ENCODE data around the gene ICA1.

Gene ICA1

DNA sequence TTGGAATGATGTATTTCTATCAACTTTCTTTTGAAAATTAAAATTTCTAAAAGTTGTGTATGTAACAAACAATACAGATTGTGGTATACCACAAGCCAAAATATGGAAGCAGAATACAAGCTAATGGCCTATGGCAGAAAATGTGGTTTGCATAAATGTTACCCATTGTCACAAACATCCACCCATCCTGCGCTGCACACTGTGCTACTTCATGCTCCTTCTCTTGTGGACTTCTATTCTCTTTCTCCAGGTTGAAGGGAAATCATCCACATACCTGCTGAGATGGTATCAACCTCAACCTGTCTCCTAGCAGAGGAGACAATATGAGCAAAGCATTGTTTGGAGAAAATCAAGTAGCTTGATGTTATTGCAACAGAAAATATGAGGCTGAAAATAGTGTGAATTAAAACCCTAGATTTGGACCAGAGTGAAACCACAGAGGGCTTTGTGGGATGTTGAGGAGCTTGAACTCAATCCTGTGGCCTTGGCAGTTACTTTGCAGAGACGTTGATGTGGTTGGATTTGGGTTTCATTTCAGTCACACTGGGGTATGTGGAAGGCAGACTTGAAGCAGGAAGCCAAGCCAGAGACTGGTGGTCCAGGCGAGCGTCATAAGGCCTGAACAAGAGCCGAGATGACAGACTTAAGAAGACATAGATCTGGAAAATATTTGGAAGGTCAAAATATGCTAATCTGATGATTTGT, 63.8 kb downstream of the ICA1 start:
- DNase-seq = no peak

DNA sequence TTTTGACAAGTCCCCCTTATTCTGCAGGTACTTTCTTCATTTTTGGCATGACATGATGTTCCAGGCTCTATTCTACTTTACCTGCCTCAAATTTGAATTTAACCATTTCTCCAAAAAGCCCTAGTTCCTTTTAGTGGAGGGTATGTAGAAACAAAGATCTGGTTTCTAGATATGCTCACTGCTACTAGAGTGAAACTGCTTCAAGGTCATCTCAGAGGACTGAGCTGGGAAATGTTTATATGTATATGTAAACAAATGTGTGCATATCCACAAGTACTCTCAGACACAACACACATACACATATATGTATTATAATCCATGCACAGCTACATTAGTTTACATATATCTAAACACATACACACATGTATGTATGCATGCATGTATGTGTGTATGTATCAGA, 69.1 kb downstream of the ICA1 start:
- DNase-seq = no peak

DNA sequence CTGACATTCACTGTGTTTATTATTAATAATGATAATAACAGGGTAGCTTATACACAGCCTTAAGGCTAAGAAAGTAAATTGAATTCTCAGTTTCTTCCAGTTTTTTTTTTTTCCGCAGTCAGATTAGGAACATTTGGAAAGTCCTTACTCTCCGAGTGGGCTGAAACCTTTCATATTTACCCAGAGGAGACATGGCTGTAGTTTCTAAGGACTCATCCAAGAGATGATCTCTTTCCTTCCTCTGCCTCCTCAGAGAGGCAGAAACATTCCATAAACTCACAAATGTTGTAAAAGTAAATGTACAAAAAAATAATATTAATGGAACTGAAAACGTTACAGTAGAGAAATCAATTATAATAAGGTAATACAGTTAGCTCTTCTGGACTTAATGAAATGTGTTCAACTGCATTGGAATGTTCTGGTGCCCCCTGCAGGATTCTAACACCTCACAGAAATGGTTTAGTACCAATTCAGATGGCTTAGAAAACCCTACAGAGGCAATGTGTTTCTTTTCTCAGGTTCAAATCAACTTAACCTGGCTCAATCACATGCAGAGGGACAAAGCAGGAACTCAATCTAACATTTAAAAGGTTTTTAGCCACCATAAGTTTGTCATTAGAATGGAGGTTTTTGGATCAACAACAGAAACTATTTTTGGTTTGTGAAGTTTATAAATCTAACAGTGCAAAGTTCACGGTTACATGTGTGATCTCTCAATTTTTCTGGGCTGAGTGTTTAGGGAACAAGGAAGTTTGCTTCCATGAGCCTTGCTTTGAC, 71.7 kb downstream of the ICA1 start:
- peak; percentile 13 for DNase-seq

DNA sequence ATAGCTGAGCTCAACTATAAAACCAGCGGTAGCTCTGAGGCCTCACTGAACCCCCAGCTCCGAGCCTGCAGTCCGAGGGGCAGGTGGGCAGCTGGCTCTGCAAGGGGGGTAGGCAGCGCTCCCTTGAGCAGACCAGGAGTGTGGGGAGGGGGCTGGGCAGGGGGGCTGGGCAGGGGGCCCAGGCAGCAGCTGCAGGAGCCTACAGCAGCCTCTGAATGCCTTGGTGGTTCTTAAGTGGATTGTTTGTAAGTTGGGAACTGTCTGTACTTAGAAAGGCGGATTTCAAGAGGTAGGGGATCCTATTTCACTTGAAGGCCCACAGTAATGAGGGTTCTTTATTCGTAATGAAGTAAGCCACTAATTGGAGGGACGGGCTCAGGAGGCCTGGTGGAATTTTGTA, 72.3 kb downstream of the ICA1 start:
- peak; percentile 9 for DNase-seq

DNA sequence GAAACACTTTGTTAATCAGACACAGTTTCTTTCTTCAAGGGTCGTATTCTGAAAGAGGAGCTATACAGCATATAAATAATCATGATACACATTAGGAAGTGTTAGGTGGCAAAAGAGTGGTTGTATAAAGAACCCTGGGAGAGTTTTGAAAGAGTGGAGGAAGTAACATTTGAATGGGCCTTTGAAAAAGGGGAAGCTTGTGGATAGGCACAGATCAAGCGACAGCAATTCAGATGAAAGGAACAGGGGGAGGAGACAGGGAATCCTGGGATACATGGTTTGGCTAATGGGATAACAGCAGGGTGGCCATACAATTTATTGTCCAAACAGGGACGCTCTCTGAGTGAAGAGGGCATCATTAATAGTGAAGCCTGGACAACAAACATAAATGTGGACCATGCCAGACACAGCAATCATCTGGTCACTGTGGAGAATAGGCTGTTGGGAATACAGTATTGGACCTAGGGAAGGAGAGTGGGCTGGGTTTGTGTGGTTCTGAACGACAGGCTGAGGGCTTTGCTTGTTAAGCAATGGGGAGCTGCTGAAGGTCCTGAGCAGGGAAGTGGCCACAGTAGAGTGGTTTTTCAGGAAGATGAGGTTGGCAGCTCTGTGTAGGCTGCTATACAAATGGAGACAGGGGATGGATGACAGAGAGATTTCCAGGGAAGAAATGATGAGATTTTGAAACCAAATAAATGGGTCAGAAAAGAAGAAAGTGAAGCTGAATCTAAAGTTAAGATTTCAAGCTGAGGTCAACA, 75.9 kb downstream of the ICA1 start:
- no peak for DNase-seq

DNA sequence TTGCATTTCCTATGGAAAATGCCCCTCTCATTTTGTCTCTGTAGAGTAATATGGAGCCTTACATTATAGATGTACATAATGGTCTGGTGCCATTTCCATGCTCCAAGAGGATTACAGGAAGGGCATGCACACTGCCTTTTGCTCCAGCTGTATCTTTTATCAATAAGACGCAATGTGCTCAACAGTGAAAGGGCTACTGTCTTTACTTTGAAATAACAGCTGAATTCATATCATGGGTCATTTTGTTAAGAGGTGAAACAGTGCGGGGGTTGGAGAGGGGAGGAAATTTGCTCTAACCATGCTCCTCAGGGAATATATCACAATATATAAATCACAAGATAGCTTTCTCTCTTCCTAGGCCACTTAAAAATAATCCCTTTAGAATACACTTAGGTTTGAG, 77.7 kb downstream of the ICA1 start:
- DNase-seq = no peak

DNA sequence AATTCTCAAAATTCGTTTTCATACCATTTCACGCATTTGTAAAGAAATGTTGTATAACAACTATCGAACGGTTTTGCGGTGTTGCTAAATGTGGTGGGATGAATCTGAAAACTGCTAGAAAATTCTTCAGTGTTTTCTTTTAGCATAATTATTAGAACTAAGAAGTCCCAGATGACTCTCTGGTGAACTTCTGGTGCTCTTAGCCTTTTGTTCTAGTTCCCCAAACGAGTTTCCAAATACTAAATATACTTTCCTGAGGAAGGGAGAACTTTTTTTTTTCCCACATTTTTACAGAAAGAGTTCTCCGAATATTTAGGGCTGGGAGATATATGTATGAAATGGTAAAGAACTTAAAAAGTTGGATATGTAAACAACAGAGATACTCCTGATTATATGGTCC, 82.5 kb downstream of the ICA1 start:
- no peak for DNase-seq

DNA sequence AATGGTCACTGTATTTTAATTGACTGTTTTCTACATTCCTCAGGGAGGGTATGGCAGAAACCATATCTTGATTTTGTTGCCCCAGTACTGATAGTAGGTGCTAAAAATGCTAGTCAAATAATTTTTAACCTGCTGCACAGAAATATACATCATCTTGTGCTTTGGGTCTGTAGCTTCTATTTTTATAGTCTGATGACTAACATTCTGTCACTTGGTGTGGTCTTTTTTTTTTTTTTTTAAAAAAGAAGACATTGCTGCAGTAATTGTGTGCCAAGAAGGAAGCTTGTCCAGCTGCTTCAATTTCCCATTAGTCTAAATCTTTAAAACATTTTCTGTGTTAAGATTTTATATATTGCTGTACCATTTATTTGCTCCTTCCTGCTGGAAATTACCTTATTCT, 83.6 kb downstream of the ICA1 start:
- DNase-seq = no peak

DNA sequence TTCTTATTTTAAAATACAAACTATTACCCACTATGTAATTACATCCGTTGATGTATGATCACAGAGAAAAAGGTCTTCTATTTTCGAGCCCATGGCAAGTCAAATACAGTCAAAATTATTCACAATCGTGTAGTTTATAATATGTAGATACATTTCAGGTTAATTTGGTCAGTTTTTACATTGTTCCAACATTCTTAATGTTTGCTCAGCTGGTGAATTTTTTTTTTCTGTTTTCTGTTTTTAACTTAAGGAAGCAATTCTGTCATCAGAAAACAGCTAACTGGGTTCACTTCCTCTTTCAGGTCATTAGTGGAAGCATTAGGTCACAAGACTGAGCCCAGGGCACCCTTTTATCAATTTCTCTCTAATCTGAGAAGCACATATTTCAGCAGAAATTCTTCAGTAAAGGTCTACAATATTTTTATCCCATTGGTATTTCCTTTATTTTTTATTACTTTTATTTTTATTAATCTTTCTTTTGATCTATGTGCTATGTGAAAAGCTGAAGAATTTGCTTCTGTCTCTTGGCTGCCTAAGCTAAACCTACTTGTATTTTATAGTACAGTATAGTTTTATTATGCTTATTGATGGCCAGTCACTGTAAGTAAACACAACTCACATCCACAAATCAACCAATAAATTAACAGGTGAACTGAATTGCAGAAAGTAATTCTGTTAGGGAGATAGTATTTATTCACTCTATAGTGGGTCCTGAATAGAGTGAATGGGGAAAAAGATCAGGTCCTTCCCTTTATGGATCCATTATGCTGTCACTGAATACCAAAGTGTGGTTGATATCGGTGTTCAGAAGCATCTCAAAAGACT, 84.6 kb downstream of the ICA1 start:
- DNase-seq = no peak

DNA sequence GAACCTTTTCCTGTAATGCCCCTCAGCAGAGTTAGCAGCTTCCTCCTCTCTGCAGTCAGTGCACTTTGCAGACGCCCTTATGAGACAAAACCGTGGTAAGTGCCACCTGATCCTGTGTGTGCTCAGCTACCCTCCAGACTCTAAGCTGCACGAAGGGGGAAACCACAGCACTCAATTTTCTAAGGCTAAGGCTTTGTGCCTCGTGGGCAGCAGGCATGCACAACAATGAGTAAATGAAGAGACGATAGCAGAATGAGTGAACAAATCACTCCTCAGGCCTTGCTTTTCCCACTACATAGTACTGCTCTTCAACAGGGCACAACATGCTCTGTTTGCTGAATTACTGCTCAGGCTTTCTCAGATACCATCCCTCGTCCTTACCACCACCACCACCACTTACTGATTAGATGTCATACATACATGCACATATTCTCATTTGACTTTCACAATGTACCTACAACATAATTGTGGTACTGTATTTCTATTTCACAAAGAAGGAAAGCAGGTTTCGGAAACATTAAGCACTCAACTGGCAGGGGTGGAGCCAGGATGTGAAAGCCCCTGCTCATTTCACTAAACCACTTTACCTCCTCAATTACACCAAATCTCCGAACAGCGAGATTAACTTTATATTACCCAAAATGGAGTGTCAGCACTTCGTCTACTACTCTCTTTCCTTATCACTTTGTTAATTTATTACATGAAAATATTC, 85.4 kb downstream of the ICA1 start:
- DNase-seq = peak; percentile 28

DNA sequence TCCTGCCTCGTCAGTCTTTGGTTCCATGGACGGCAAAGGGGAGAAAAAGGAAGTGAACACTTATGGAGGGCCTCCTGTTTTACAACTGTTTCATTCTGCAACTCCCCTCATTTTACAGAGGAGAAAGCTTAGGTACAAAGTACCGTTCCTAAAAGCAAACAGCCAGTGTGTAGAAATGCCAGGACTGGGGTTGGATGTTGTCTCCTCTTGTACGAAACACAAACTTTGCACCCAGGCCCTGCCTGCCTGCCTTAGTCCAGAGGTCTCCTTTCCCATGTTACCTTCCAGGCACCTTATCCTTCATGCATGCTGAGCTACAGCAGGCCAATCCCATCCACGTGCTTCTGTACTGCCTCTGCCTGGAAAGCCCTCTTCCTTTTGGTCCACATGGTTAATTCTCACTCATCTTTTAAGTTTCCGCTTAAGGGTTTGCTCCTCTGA, 86.0 kb downstream of the ICA1 start:
- DNase-seq = no peak

DNA sequence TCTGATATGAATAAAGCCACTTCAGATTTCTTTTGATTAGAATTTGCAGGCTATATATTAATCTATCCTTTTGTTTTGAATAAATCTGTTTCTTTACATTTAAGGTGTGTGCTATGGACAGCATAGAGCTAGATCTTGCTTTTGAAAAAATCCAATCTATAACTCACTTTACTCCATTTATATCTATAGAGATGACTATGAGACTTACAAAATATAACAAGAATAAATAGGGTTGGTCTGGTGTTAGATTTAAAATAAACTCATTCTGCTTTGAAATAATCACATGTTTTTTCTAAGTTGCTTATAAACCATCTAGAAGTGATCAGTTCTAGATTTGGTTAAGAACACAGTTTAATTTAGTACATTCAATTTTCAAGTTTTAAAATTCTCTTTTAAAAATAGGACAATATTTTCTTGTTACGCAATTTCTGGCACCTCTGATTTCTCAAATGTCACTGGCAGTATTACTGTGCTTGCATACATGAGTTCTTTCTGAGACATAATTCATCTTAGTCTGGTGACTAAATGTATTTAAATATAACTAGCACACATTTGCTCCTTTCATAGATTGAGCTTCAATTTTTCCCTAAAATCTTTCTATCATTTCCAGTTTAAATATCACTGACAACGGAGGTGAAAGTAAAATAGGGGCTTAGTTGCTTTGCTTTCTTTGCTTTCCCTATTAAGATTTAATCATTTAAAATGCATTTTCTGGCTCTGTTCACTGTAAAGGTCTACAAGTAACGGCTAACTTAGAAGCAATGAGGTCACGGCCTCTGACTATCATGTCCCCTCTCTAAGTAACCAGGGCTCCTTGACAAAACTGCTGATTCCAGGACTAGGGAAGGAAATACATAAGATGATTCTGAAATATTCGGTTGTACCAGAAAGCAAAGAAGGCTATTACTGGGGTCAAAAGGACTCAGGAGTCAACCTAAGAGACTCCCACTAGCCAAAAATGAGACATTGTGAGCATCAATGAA, 89.3 kb downstream of the ICA1 start:
- no peak for DNase-seq

DNA sequence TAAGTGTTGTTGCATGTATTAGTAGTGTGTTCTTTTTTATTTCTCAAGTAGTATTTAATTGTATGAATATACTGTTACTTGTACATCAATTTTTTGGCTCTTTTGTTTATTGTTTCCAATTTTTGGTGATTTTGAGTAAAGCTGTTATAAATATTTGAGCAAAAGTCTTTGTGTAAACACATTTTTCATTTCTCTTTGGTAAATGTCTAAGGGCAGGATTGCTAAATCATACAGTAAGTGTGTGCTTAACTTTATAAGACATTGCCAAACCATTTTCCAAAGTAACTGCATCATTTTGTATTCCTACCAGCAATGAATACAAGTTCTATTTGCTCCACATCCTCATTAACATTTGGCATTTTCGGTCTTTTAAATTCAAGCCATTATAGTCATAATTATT, 92.8 kb downstream of the ICA1 start:
- no peak for DNase-seq

DNA sequence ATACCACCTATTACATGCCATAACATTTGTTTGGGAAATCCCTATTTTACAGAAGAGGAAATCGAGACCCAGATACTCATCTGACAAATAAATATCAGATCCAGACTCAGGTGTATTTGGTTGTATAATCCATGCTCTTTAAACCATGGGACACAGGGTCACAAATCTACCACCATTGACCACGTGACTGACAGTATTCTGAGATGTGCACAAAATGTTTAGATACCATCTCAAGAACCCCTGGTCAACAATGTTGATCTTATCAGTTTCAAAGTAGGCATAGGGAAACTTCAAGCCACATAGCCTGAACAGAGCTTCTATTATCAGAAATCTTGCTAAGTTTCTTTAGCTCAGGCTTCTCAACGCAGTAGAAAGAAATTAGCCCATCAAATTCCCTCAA, 93.6 kb downstream of the ICA1 start:
- DNase-seq = no peak

DNA sequence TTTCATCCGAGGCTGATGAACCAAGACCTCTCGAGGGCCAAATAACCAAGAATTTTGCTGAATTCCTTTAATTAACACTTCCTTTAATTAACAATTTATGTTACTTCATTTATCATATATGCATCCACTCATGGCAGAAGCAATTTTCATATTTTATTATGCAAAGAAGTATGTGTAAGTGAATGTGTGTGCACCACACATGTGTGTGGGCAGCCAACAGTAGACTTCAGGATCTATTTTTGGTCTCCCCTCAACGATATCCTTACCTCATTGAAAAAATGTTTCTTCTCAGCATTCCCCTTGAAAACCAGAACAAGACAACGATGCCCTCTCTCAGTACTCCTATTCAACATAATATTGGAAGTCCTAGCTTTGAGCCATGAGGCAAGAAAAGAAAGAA, 96.8 kb downstream of the ICA1 start:
- DNase-seq = no peak

DNA sequence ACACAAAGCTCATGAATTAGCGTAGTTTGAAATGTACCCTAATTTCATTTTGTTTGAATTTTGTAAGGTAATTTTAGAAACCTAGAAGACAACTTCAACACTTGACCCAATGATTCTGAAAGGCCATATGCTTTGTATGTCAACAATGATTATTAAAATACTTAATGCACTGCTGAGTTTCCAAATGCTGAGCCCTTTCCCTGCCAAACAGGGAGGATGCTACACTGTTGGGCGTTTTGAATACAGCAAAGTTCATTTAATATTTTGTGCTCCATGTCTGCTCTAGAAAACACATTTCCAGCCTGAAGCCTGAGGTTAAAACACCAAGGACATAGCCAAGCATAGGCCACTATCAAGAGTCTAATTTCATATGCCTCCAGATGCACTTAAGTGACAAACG, 99.8 kb downstream of the ICA1 start:
- DNase-seq = no peak

DNA sequence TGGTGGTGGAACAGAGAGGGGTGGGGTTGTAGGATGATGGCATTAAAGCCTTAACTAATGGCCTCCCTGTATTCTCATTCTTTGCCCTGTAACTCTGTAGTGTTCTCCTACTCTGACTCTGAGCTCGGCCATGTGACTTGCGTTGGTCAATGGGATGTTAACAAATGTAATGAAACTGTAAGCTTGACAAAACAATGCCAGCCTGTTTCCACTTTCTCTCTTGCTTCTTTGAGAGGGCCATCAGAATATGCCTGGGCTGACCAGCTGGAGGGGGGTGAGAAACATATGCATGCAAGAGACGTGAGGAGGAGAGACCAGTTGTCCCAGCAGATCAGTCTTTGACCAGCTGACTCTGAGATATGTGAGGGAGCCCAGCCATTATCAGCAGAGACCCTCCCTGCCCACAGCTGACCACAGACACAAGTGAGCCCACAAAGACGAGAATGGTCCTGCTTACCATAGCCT, 100.6 kb downstream of the ICA1 start:
- DNase-seq = no peak

DNA sequence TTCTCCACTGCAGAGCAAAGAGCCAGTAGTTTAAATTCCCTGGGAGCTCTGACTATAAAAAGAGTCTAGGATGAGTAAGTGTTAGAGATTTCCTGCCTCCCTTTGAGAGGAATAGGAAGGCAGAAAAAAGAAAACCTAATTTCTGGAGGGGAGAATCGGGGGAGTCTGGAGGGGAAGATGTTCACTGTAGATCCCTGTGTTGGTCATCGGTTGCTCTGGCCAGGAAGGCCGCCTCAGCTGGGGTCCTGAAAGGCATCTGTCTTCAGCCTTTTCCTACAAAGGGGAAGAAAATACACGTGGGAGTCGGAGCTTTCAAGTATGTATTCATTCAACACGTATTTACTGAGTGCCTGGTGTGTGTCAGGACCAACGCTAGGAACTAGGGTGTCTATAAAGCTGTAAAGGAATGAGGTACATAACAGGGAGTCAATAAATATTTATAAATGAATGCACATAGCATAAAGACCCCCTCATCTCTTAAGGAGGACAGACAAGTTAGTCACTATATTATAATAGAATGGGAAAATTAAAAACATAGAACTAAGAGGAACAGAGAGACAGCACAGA, 101.1 kb downstream of the ICA1 start:
- no peak for DNase-seq

DNA sequence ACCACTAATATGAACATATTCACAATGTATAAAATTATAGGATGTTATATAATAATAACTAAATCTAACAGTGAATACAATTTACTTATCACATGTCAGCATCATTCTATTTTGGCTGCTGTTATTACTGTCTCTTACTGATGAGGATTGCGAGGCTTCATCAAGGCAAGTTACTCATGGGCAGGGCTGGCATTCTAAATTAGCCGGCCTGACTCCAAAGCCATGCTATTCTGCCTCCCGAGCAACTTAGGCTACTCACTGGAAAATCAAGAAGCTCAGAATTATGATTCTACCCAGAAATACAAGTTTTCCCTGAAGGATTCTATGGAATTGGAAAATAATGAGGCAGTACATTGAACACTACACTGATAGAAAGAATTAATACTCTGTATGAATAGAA, 101.7 kb downstream of the ICA1 start:
- DNase-seq = no peak

DNA sequence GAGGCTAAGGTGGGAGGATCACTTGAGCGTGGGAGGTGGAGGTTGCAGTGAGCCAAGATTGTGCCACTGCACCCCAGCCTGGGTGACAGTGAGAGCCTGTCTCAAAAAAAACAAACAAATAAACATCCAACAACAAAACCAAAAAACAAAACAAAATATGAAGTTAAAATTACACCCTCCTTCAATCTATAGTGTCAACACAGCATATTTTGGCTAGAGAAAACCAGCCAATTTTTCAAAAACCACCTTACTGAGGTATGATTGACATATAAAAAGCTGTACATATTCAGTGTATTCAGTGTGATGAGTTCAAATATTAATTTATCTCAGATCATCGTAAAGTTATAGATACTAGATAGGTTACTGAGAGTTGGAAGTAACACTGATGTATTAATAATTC, 102.4 kb downstream of the ICA1 start:
- no peak for DNase-seq

DNA sequence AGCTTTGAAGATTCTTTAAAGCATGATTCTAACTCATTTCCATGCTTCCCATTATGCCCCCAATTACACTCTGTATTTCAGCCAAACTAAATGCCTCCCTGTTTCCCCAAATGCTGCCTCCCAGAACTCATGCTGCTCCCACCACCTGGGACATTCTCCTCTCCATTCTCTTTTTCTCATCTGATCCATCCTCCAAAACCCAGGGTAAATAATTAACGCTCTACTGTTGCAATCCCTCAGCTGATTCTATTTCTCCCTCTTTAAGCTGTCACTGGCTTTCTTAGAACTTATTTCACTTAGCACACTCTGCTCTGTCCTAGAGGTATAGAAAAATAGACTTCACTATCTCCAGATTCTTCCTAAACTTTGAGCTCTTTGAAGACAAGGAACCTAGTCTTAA, 104.7 kb downstream of the ICA1 start:
- no peak for DNase-seq

All from NCI-H510A (cell line).